NCI-H69 (cell line): ENCODE measurements around the gene SKIDA1.
"Not testable (repeated sequence)": the region's sequence is repeated elsewhere in the genome, so short reads cannot be mapped to it uniquely, and the experiment has no call there.

Experiments
- DNase-seq: peaks from one replicate; lab custom pipeline; 2025; lab: John Stamatoyannopoulos, UW

Gene SKIDA1

GRCh38 chr10:21525367-21526187, at the start of gene SKIDA1:
Gene SKIDA1 (minus strand): TSS chr10:21525682. CDS start chr10:21517822, 7,860 bp downstream.
- peak; percentile 94 for DNase-seq

GRCh38 chr10:21574514-21574913, 49.0 kb upstream of the SKIDA1 start:
- not testable (repeated sequence) for DNase-seq

- DNase-seq, result no peak
Observed at GRCh38 chr10:21572578-21572977, 47.1 kb upstream of the SKIDA1 start.

- no peak for DNase-seq
Observed at GRCh38 chr10:21570761-21571521, 45.5 kb upstream of the SKIDA1 start.

GRCh38 chr10:21558984-21559383, 33.5 kb upstream of the SKIDA1 start:
- DNase-seq, result not testable (repeated sequence)

GRCh38 chr10:21556527-21556926, 31.0 kb upstream of the SKIDA1 start:
- DNase-seq, result no peak

GRCh38 chr10:21552638-21553037, 27.2 kb upstream of the SKIDA1 start:
- DNase-seq, result no peak

- no peak for DNase-seq
Observed at GRCh38 chr10:21547246-21547645, 21.8 kb upstream of the SKIDA1 start.

GRCh38 chr10:21540701-21541100, 15.2 kb upstream of the SKIDA1 start:
- DNase-seq, result not testable (repeated sequence)

- DNase-seq, result no peak
Observed at GRCh38 chr10:21536874-21537273, 11.4 kb upstream of the SKIDA1 start.

GRCh38 chr10:21535976-21536375, 10.5 kb upstream of the SKIDA1 start:
- DNase-seq, result not testable (repeated sequence)

- DNase-seq, result no peak
Observed at GRCh38 chr10:21535494-21535965, 10.0 kb upstream of the SKIDA1 start.

- DNase-seq, result peak; percentile 87
Observed at GRCh38 chr10:21534604-21535493, 9.4 kb upstream of the SKIDA1 start.

GRCh38 chr10:21534280-21534586, 8.8 kb upstream of the SKIDA1 start:
- DNase-seq, result no peak

GRCh38 chr10:21533467-21534279, 8.2 kb upstream of the SKIDA1 start, which contains the start of gene MLLT10:
Gene MLLT10 (plus strand): TSS chr10:21534232. CDS start chr10:21534645, 413 bp downstream.
- peak; percentile 97 for DNase-seq

GRCh38 chr10:21532694-21533466, 7.4 kb upstream of the SKIDA1 start:
- DNase-seq, result peak; percentile 65

- peak; percentile 33 for DNase-seq
Observed at GRCh38 chr10:21531164-21531563, 5.7 kb upstream of the SKIDA1 start.

- peak; percentile 46 for DNase-seq
Observed at GRCh38 chr10:21530641-21531040, 5.2 kb upstream of the SKIDA1 start.

GRCh38 chr10:21530168-21530567, 4.7 kb upstream of the SKIDA1 start:
- no peak for DNase-seq
